HCT116 (cell line): Measurements from ENCODE around the gene TWIST2. TPM values are rescaled to one million over a fixed set of nuclear protein-coding genes. Genes with fewer than 3 reads are reported as not detected.

ENCODE experiments used
- CEBPB ChIP-seq: IDR thresholded peaks from 2 replicates; pipeline ENCODE4 v1.6.1; 2012; ENCODE audit warnings: low read depth
- EGR1 ChIP-seq: IDR thresholded peaks from 2 replicates; pipeline ENCODE4 v1.6.1; 2012; ENCODE audit warnings: low read depth
- ELF1 ChIP-seq: IDR thresholded peaks from 2 replicates; pipeline ENCODE4 v1.6.1; 2012; ENCODE audit warnings: low read depth, borderline replicate concordance
- EZH2phosphoT487 ChIP-seq: fragments of 200-600 bp; IDR thresholded peaks from 2 replicates; pipeline ENCODE4 v1.6.1; 2018; ENCODE audit warnings: antibody characterized with exemption, borderline replicate concordance
- MAX ChIP-seq: IDR thresholded peaks from 2 replicates; pipeline ENCODE4 v1.6.1; 2012
- SP1 ChIP-seq: IDR thresholded peaks from 2 replicates; pipeline ENCODE4 v1.6.1; 2012; ENCODE audit warnings: low read depth
- SRF ChIP-seq: IDR thresholded peaks from 2 replicates; pipeline ENCODE4 v1.6.1; 2012; ENCODE audit warnings: low read depth
- ZFX ChIP-seq: fragments of 450-650 bp; IDR thresholded peaks from 2 replicates; pipeline ENCODE4 v1.6.1; 2017
- ZNF274 ChIP-seq: fragments of 200-500 bp; sonication (Bioruptor generic); IDR thresholded peaks from 2 replicates; pipeline ENCODE4 v1.6.1; 2014; ENCODE audit warnings: mild to moderate bottlenecking, low read depth, low read length, inconsistent platforms
- total RNA-seq: library from RNA; stranded (reverse); gene quantifications from one replicate; pipeline ENCODE4 v1.2.1, GENCODE V29; 2021; ENCODE audit not compliant: unreplicated experiment

TWIST2 gene
- total RNA-seq, 1 experiment from 2014 or later: not detected

GRCh38 chr2:238956676-238957075, 108.8 kb downstream of the TWIST2 start (continued):
- TF ChIP-seq ZNF274 (no peak), EZH2phosphoT487 (no peak), CEBPB (no peak), SP1 (no peak), ELF1 (no peak), MAX (no peak), ZFX (no peak), SRF (no peak), EGR1 (no peak)
- TF ChIP-seq, all 23 proteins: peak for 0
